ENCODE results near the gene WDR35. TPM values are rescaled to one million over a fixed set of nuclear protein-coding genes. Genes with fewer than 3 reads are reported as not detected.
"Not testable (repeated sequence)": the region's sequence is repeated elsewhere in the genome, so short reads cannot be mapped to it uniquely, and the experiment has no call there.

Gene WDR35
- total and polyA plus RNA-seq, 2 donors (not counting 3 experiments of a cell fraction or from before 2014, with no cell fraction given), result 3.6 to 8.0 TPM

DNA sequence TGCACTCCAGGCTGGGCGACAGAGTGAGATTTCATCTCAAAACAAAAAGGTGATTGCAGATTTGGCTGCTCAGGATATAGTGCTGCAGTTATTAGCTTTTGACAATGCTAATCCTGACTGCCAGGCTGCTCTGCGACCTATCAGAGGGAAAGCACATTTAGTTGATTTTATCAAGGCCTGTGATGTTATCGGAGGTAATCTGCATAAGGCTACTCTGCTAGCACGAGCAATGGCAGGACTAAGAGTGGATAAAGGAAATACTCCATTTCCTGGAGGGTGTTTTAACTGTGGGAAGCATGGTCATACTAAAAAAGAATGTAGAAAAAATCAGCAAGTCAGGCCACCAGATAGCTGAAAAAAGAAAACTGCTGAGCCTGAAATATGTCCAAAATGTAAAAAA lies 65.4 kb downstream of the WDR35 start:
- H3K9ac ChIP-seq (replicated peaks; ENCODE audit: extremely low read depth, insufficient read depth, low read length); intact Hi-C loops (cut with micrococcal nuclease); H2AFZ ChIP-seq (ENCODE audit: low read depth, low read length); BruUV-seq (replicated peaks); H3K79me2 ChIP-seq (ENCODE audit: control insufficient read depth, insufficient read depth, low read length); H4K20me1 ChIP-seq (replicated peaks; ENCODE audit: control insufficient read depth, extremely low read depth, insufficient read depth, low read length); H3K36me3 ChIP-seq (ENCODE audit: control insufficient read depth in 2 of 2, extremely low read depth in 1 of 2, insufficient read depth in 2 of 2, low read length in 2 of 2); dilution Hi-C loops (cut with MboI; ENCODE audit: extremely low pct_ligation_motif_present, low sequenced_read_pairs); H3K9me3 ChIP-seq (replicated peaks; ENCODE audit: control insufficient read depth, insufficient read depth, low read length); FAIRE-seq; H3K27me3 ChIP-seq (ENCODE audit: control insufficient read depth in 2 of 2, insufficient read depth in 2 of 2, low read length in 2 of 2); H3K4me1 ChIP-seq (ENCODE audit: control insufficient read depth, extremely low read depth, insufficient read depth, low read length); H3K9me1 ChIP-seq (replicated peaks; ENCODE audit: control insufficient read depth, extremely low read depth, insufficient read depth, low read length); H3K4me3 ChIP-seq (replicated peaks in 1 of 3; ENCODE audit: insufficient read depth in 1 of 3, low read depth in 1 of 3, low read length in 3 of 3): not testable (repeated sequence)
- Histone ChIP-seq H3K4me2 (ENCODE audit: insufficient read depth, low read length) (peak overlapping the region; percentile 31), H3K27ac (ENCODE audit: insufficient read depth, low read depth, low read length) (peak overlapping the region; percentile 29)
- peak; percentile 70 for DNase-seq (ENCODE audit: low read depth, low spot score)
- peak; percentile 58 for TF ChIP-seq GATA2 (IDR thresholded peaks at IDR 0.05; ENCODE audit: insufficient read depth, insufficient read length, low read depth, low read length)
- POLR2A ChIA-PET, result interaction anchor here (1.5 kb wide), 1 partner anchor 8 kb away, joined by 7 read pairs; no protein-coding TSS in a partner anchor
- CTCF ChIA-PET, result interaction anchor here (0.8 to 1.9 kb wide), 3 partner anchors 9 to 16 kb away, joined by 3 to 6 read pairs (median 3); no protein-coding TSS in a partner anchor

DNA sequence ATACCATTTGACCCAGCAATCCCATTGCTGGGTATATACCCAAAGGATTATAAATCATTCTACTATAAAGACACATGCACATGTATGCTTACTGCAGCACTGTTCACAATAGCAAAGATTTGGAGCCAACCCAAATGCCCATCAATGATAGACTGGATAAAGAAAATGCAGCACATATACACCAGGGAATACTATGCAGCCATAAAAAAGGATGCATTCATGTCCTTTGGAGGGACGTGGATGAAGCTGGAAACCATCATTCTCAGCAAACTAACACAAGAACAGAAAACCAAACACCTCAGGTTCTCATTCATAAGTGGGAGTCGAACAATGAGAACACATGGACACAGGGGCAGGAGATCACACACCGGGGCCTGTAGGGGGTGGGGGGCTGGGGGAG lies 67.7 kb downstream of the WDR35 start:
- H3K9me3 ChIP-seq (replicated peaks; ENCODE audit: control insufficient read depth, insufficient read depth, low read length); H4K20me1 ChIP-seq (replicated peaks; ENCODE audit: control insufficient read depth, extremely low read depth, insufficient read depth, low read length); H3K27ac ChIP-seq (ENCODE audit: insufficient read depth, low read depth, low read length); dilution Hi-C loops (cut with MboI; ENCODE audit: extremely low pct_ligation_motif_present, low sequenced_read_pairs); H3K79me2 ChIP-seq (ENCODE audit: control insufficient read depth, insufficient read depth, low read length); intact Hi-C loops (cut with micrococcal nuclease); H3K9ac ChIP-seq (replicated peaks; ENCODE audit: extremely low read depth, insufficient read depth, low read length); H3K27me3 ChIP-seq (ENCODE audit: control insufficient read depth in 2 of 2, insufficient read depth in 2 of 2, low read length in 2 of 2); H3K4me1 ChIP-seq (ENCODE audit: control insufficient read depth, extremely low read depth, insufficient read depth, low read length); H3K36me3 ChIP-seq (ENCODE audit: control insufficient read depth in 2 of 2, extremely low read depth in 1 of 2, insufficient read depth in 2 of 2, low read length in 2 of 2); DNase-seq (ENCODE audit: low read depth, low spot score); CTCF ChIA-PET; BruUV-seq (replicated peaks); H3K4me3 ChIP-seq (replicated peaks in 1 of 3; ENCODE audit: insufficient read depth in 1 of 3, low read depth in 1 of 3, low read length in 3 of 3); FAIRE-seq; H2AFZ ChIP-seq (ENCODE audit: low read depth, low read length); H3K9me1 ChIP-seq (replicated peaks; ENCODE audit: control insufficient read depth, extremely low read depth, insufficient read depth, low read length); H3K4me2 ChIP-seq (ENCODE audit: insufficient read depth, low read length); POLR2A ChIA-PET: not testable (repeated sequence)
